ENCODE results near the gene ASCL4.

ASCL4 gene

GRCh38 chr12:107791465-107792089, 17.1 kb downstream of the ASCL4 start:
- no peaks in the 10 kb centered on the region for H3K4me1 ChIP-seq (ENCODE audit: control insufficient read depth in 5 of 5, insufficient read depth in 5 of 5, low read length in 5 of 5)
- no peaks in the 10 kb centered on the region for H3K9me3 ChIP-seq (ENCODE audit: control insufficient read depth in 5 of 5, low read length in 5 of 5)
- H3K27me3 ChIP-seq (ENCODE audit: control insufficient read depth in 5 of 5, insufficient read depth in 4 of 5, low read length in 5 of 5), result peaks cover 0 to 8% (median 2%) of the 10 kb centered on the region in 5 donors
- H3K36me3 ChIP-seq (ENCODE audit: control insufficient read depth in 5 of 5, insufficient read depth in 5 of 5, low read length in 5 of 5), result no peaks in the 10 kb centered on the region
- no peak overlapping the region for H3K9ac ChIP-seq (ENCODE audit: low read length in 5 of 5)
- H3K27ac ChIP-seq (ENCODE audit: low read depth, low read length), result no peak overlapping the region
- H3K4me3 ChIP-seq (ENCODE audit: low read depth in 1 of 5, low read length in 5 of 5), result no peak overlapping the region

DNA sequence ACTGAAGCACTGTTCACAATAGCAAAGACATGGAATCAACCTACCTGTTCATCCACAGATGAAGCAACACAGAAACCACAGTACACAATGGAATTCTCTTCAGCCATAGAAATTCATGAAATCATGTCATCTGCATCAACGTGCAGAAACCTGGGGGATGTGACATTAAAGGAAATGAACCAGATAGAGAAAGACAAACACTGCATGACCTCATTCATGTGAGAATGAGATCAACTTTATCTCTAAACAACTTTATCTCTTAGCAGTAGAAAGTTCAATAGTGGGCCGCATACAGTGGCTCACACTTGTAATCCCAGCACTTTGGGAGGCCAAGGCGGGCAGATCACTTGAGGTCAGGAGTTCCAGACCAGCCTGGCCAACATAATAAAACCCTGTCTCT, 19.9 kb downstream of the ASCL4 start:
- Histone ChIP-seq H3K27ac (ENCODE audit: low read depth, low read length) (no peak overlapping the region), H3K36me3 (ENCODE audit: control insufficient read depth in 5 of 5, insufficient read depth in 5 of 5, low read length in 5 of 5) (no peaks in the 10 kb centered on the region), H3K9ac (ENCODE audit: low read length in 5 of 5) (no peak overlapping the region), H3K9me3 (ENCODE audit: control insufficient read depth in 5 of 5, low read length in 5 of 5) (no peaks in the 10 kb centered on the region), H3K27me3 (ENCODE audit: control insufficient read depth in 5 of 5, insufficient read depth in 4 of 5, low read length in 5 of 5) (peaks cover 0 to 8% (median 2%) of the 10 kb centered on the region in 5 donors), H3K4me3 (ENCODE audit: low read depth in 1 of 5, low read length in 5 of 5) (no peak overlapping the region), H3K4me1 (ENCODE audit: control insufficient read depth in 5 of 5, insufficient read depth in 5 of 5, low read length in 5 of 5) (no peaks in the 10 kb centered on the region)

GRCh38 chr12:107798580-107798979, 24.1 kb downstream of the ASCL4 start:
- no peaks in the 10 kb centered on the region for H3K36me3 ChIP-seq (ENCODE audit: control insufficient read depth in 5 of 5, insufficient read depth in 5 of 5, low read length in 5 of 5)
- H3K4me1 ChIP-seq (ENCODE audit: control insufficient read depth in 5 of 5, insufficient read depth in 5 of 5, low read length in 5 of 5), result no peaks in the 10 kb centered on the region
- H3K4me3 ChIP-seq (ENCODE audit: low read depth in 1 of 5, low read length in 5 of 5), result no peak overlapping the region
- H3K27me3 ChIP-seq (ENCODE audit: control insufficient read depth in 5 of 5, insufficient read depth in 4 of 5, low read length in 5 of 5), result peaks cover 0 to 8% (median 2%) of the 10 kb centered on the region in 5 donors
- H3K27ac ChIP-seq (ENCODE audit: low read depth, low read length), result no peak overlapping the region
- H3K9me3 ChIP-seq (ENCODE audit: control insufficient read depth in 5 of 5, low read length in 5 of 5), result no peaks in the 10 kb centered on the region
- no peak overlapping the region for H3K9ac ChIP-seq (ENCODE audit: low read length in 5 of 5)

- H3K9ac ChIP-seq (ENCODE audit: low read length in 5 of 5), result no peak overlapping the region
- peaks cover 0 to 7% (median 0%) of the 10 kb centered on the region in 5 donors for H3K27me3 ChIP-seq (ENCODE audit: control insufficient read depth in 5 of 5, insufficient read depth in 4 of 5, low read length in 5 of 5)
- no peaks in the 10 kb centered on the region for H3K4me1 ChIP-seq (ENCODE audit: control insufficient read depth in 5 of 5, insufficient read depth in 5 of 5, low read length in 5 of 5)
- no peak overlapping the region for H3K4me3 ChIP-seq (ENCODE audit: low read depth in 1 of 5, low read length in 5 of 5)
- H3K27ac ChIP-seq (ENCODE audit: low read depth, low read length), result no peak overlapping the region
- H3K36me3 ChIP-seq (ENCODE audit: control insufficient read depth in 5 of 5, insufficient read depth in 5 of 5, low read length in 5 of 5), result no peaks in the 10 kb centered on the region
- H3K9me3 ChIP-seq (ENCODE audit: control insufficient read depth in 5 of 5, low read length in 5 of 5), result no peaks in the 10 kb centered on the region
Observed at GRCh38 chr12:107801150-107801549, 26.6 kb downstream of the ASCL4 start.

DNA sequence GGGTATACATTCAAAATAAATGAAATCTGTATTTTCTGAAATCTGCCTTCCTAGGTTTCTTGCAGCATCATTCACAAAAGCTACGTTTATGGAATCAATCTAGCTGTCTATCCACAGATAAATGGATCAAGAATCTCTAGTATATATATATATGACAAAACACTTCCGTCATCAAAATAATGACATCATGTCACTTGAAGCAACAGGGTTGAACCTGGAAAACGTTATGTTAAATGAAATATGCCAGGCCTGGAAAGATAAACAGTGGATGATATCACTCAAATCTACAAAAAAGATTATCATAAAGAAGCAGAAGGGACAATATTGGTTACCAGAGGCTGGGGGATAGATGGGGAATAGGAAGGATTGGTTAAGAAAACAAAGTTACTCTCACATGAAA, 28.6 kb downstream of the ASCL4 start:
- H3K36me3 ChIP-seq (ENCODE audit: control insufficient read depth in 5 of 5, insufficient read depth in 5 of 5, low read length in 5 of 5), result no peaks in the 10 kb centered on the region

GRCh38 chr12:107805488-107806180, 31.1 kb downstream of the ASCL4 start:
- Histone ChIP-seq H3K9me3 (ENCODE audit: control insufficient read depth in 5 of 5, low read length in 5 of 5) (no peaks in the 10 kb centered on the region), H3K27ac (ENCODE audit: low read depth, low read length) (no peak overlapping the region), H3K4me3 (ENCODE audit: low read depth in 1 of 5, low read length in 5 of 5) (no peak overlapping the region), H3K36me3 (ENCODE audit: control insufficient read depth in 5 of 5, insufficient read depth in 5 of 5, low read length in 5 of 5) (no peaks in the 10 kb centered on the region), H3K9ac (ENCODE audit: low read length in 5 of 5) (no peak overlapping the region), H3K27me3 (ENCODE audit: control insufficient read depth in 5 of 5, insufficient read depth in 4 of 5, low read length in 5 of 5) (peaks cover 0 to 9% (median 0%) of the 10 kb centered on the region in 5 donors), H3K4me1 (ENCODE audit: control insufficient read depth in 5 of 5, insufficient read depth in 5 of 5, low read length in 5 of 5) (no peaks in the 10 kb centered on the region)

More for the DNA sequence above, 28.6 kb downstream of the ASCL4 start:
- H3K27me3 ChIP-seq (ENCODE audit: control insufficient read depth in 5 of 5, insufficient read depth in 4 of 5, low read length in 5 of 5), result peaks cover 0 to 9% (median 0%) of the 10 kb centered on the region in 5 donors
- H3K4me1 ChIP-seq (ENCODE audit: control insufficient read depth in 5 of 5, insufficient read depth in 5 of 5, low read length in 5 of 5), result no peaks in the 10 kb centered on the region
- no peak overlapping the region for H3K4me3 ChIP-seq (ENCODE audit: low read depth in 1 of 5, low read length in 5 of 5)
- H3K27ac ChIP-seq (ENCODE audit: low read depth, low read length), result no peak overlapping the region
- no peaks in the 10 kb centered on the region for H3K9me3 ChIP-seq (ENCODE audit: control insufficient read depth in 5 of 5, low read length in 5 of 5)
- no peak overlapping the region for H3K9ac ChIP-seq (ENCODE audit: low read length in 5 of 5)

GRCh38 chr12:107807471-107808150, 33.1 kb downstream of the ASCL4 start:
- Histone ChIP-seq H3K9ac (ENCODE audit: low read length in 5 of 5) (no peak overlapping the region), H3K9me3 (ENCODE audit: control insufficient read depth in 5 of 5, low read length in 5 of 5) (no peaks in the 10 kb centered on the region), H3K27ac (ENCODE audit: low read depth, low read length) (no peak overlapping the region), H3K27me3 (ENCODE audit: control insufficient read depth in 5 of 5, insufficient read depth in 4 of 5, low read length in 5 of 5) (peaks cover 0 to 9% (median 0%) of the 10 kb centered on the region in 5 donors), H3K4me3 (ENCODE audit: low read depth in 1 of 5, low read length in 5 of 5) (no peak overlapping the region), H3K4me1 (ENCODE audit: control insufficient read depth in 5 of 5, insufficient read depth in 5 of 5, low read length in 5 of 5) (no peaks in the 10 kb centered on the region), H3K36me3 (ENCODE audit: control insufficient read depth in 5 of 5, insufficient read depth in 5 of 5, low read length in 5 of 5) (no peaks in the 10 kb centered on the region)

GRCh38 chr12:107817250-107817649, 42.7 kb downstream of the ASCL4 start:
- H3K36me3 ChIP-seq (ENCODE audit: control insufficient read depth in 5 of 5, insufficient read depth in 5 of 5, low read length in 5 of 5), result no peaks in the 10 kb centered on the region
- H3K27ac ChIP-seq (ENCODE audit: low read depth, low read length), result no peak overlapping the region
- H3K4me3 ChIP-seq (ENCODE audit: low read depth in 1 of 5, low read length in 5 of 5), result peak overlapping the region in 2 of 5 donors; percentile 2 to 19
- H3K9me3 ChIP-seq (ENCODE audit: control insufficient read depth in 5 of 5, low read length in 5 of 5), result peaks cover 11 to 27% (median 25%) of the 10 kb centered on the region in 5 donors
- H3K9ac ChIP-seq (ENCODE audit: low read length in 5 of 5), result no peak overlapping the region
- H3K27me3 ChIP-seq (ENCODE audit: control insufficient read depth in 5 of 5, insufficient read depth in 4 of 5, low read length in 5 of 5), result peaks cover 0 to 3% (median 0%) of the 10 kb centered on the region in 5 donors
- no peaks in the 10 kb centered on the region for H3K4me1 ChIP-seq (ENCODE audit: control insufficient read depth in 5 of 5, insufficient read depth in 5 of 5, low read length in 5 of 5)

DNA sequence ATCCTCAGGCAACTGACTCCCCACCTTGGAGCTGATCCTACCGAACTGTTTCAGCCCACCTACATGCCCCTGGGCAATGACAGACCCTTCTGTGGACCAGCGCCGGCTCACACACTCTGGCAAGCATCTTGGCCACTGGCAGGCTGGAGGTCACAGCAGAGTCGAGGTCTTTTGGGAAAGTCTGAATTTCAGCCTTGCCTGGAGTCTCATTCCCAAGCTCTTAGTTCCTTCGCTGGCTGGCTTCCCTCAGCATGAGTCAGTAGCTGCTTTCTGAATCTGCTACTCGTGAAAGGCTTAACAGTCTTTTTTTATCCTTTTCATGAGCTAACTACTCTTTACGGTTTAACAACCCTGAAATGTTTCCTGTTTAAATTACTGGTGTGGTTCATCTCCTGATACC, 44.5 kb downstream of the ASCL4 start:
- no peak overlapping the region for H3K4me3 ChIP-seq (ENCODE audit: low read depth in 1 of 5, low read length in 5 of 5)

DNA sequence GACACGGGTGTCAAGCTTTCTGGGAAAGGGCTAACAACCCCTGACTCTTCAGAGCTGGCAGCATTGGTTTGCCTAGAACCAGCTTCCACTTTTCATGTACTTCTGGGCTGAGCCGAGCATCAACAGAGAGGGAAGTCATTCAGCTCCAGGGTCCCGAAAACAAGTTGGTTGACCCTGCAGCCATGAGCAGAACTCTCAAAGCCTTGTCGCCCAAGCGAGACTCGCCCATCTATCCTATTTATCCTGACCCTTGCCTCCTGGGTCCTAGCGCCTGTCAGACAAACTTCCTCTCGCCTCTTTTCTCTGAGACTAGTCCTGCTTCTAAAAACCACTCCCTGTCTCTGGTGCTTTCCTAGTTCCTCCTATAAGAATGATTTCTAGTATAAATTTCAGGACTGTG, 47.9 kb downstream of the ASCL4 start:
- Histone ChIP-seq H3K36me3 (ENCODE audit: control insufficient read depth in 5 of 5, insufficient read depth in 5 of 5, low read length in 5 of 5) (no peaks in the 10 kb centered on the region), H3K4me3 (ENCODE audit: low read depth in 1 of 5, low read length in 5 of 5) (no peak overlapping the region), H3K27ac (ENCODE audit: low read depth, low read length) (no peak overlapping the region), H3K9ac (ENCODE audit: low read length in 5 of 5) (no peak overlapping the region), H3K27me3 (ENCODE audit: control insufficient read depth in 5 of 5, insufficient read depth in 4 of 5, low read length in 5 of 5) (peaks cover 0 to 2% (median 0%) of the 10 kb centered on the region in 5 donors), H3K4me1 (ENCODE audit: control insufficient read depth in 5 of 5, insufficient read depth in 5 of 5, low read length in 5 of 5) (no peaks in the 10 kb centered on the region), H3K9me3 (ENCODE audit: control insufficient read depth in 5 of 5, low read length in 5 of 5) (peaks cover 10 to 43% (median 30%) of the 10 kb centered on the region in 5 donors)

More for the DNA sequence above, 44.5 kb downstream of the ASCL4 start:
- Histone ChIP-seq H3K36me3 (ENCODE audit: control insufficient read depth in 5 of 5, insufficient read depth in 5 of 5, low read length in 5 of 5) (no peaks in the 10 kb centered on the region), H3K9ac (ENCODE audit: low read length in 5 of 5) (no peak overlapping the region), H3K9me3 (ENCODE audit: control insufficient read depth in 5 of 5, low read length in 5 of 5) (peaks cover 11 to 28% (median 25%) of the 10 kb centered on the region in 5 donors), H3K4me1 (ENCODE audit: control insufficient read depth in 5 of 5, insufficient read depth in 5 of 5, low read length in 5 of 5) (no peaks in the 10 kb centered on the region), H3K27me3 (ENCODE audit: control insufficient read depth in 5 of 5, insufficient read depth in 4 of 5, low read length in 5 of 5) (peaks cover 0 to 2% (median 0%) of the 10 kb centered on the region in 5 donors), H3K27ac (ENCODE audit: low read depth, low read length) (no peak overlapping the region)
